ENCODE results near the gene CSHL1.
A peak's percentile ranks its signal among the peaks of the same experiment; 100 is the strongest.

CSHL1 gene

DNA sequence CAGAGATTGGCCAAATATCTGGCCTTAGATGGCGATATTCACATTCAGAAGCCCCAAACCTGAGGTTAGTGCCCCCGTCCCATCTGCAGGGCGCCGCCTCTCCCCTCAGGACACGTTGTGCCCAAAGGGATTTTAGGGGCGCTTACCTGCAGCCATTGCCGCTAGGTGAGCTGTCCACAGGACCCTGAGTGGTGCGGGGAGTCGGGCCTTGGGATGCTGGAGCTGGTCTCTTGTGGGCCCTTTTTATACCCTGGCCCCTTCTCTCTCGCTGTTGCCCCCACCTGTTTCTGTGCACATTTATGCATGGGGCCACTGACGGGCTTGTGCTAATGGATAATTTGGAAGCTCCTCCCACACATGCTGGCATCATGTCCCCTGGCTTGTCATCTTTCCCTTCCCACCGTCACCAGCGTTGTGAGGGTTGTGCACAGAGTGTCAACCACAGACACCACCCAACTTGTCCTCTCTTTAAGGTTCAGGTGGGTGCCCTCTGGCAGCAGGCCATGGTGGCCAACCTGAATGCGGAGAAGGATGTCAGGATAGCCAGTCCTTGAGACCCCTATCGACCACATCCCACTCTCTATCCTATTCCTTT, at the start of gene CSHL1:
Gene CSHL1 (minus strand): TSS at position 218 of the 595 bp plus-strand sequence. CDS start 62 bp downstream, at position 156.
- DNase-seq (ENCODE audit: low spot score): no peak

DNA sequence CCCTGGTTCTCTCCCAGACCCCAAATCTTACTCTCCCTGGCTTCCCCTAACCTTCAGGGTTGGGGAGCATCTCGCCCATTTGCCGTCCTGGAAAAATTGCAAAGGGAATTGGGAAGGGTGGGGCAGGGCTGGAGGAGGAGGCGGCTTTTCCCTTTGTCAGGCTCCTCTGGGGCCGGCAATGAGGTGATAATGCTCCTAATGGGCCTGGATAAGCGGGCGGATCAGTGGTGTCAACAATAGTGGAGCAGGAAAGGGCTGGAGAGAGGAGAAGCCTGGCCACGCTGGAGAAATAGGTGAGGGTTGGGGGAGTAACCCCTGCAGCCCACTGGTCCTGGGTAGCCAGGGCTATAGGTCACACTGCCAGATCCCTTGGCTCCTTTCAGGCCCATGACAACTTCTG, 49.4 kb upstream of the CSHL1 start:
- DNase-seq (ENCODE audit: low spot score): no peak

DNA sequence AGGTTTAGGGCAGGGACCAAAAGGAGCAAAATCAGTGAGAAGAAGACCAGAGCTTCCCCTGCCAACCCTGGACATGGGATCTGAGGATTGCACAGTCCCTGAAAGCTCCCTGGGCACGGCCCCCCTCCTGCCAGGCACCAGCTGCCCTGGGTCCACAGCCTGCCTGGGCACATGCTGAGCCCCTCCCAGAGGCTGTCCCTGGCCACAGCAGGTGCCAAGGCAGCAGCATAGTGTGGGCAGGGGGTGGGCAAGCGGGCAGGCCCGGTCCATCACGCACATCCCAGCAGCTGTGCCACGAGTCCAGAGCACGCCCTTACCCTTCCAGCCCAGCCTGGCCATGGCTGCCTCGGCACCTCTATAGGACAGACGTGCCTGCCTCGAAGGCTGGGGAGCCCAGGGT, 48.9 kb upstream of the CSHL1 start:
- DNase-seq (ENCODE audit: low spot score): no peak

DNA sequence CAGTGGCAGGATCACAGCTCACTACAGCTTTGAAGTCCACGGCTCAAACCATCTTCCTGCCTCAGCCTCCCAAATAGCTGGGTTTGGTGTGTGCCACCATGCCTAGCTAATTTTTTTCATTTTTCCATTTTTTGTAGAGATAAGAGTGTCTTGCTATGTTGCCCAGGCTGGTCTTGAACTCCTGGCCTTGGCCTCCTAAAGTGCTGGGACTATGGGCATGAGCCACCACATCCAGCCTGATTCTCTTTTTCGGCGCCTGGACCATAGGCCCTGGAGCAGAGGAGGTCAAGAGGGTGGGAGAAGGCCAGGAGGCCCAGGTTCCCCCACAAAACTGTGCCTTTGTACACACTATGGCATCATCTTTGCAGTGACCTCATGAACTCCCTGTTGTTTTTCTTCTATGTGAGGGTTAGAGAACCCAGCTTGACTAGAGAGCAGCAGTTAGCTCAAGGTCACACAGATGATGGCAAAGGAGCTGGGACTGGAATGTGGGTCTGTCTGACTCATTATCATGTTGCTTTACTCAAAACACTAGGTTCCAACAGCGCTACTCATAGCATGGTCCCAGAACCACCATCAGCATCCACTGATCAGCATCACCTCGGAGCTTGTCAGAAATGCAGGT, 45.4 kb upstream of the CSHL1 start:
- peak; percentile 24 for DNase-seq (ENCODE audit: low spot score)

DNA sequence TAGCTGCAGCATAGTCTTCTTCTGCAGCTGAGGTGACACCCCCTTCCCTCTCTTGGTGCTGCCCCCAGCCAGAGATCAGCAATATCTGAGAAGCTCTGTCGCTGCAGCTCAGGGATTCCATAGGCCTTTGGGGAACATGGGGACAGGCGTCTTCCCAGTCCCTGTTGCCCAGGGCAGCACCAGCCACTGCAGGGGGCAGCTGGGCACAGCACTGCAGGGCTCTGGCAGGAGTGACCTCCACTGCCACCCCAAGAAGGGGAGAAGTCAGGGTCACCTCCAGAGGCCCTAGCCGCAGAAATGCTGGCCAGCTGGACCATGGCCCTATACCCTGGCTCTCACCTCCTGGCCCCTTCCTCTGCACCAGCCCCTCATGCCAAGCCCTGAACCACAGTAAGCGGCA, 44.7 kb upstream of the CSHL1 start:
- DNase-seq (ENCODE audit: low spot score): no peak

DNA sequence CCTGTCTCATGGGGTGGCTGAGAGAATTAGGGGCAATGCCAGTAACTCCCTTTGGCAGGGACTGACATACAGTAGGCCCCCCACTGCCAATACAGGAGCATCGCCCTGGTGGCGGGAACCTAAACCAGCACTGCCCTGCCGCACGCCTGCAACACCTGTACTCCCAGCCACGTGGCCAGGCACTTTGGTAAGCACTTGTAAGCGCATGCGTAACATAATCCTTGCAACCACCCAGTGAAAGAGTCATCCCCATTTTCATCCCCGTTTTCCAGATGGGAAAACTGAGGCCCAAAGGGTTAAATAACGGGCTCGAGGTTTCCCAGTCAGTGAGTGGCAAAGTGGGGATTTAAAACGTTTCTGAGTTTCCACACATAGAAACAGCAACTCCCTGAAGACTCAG, 44.2 kb upstream of the CSHL1 start:
- DNase-seq (ENCODE audit: low spot score): no peak

DNA sequence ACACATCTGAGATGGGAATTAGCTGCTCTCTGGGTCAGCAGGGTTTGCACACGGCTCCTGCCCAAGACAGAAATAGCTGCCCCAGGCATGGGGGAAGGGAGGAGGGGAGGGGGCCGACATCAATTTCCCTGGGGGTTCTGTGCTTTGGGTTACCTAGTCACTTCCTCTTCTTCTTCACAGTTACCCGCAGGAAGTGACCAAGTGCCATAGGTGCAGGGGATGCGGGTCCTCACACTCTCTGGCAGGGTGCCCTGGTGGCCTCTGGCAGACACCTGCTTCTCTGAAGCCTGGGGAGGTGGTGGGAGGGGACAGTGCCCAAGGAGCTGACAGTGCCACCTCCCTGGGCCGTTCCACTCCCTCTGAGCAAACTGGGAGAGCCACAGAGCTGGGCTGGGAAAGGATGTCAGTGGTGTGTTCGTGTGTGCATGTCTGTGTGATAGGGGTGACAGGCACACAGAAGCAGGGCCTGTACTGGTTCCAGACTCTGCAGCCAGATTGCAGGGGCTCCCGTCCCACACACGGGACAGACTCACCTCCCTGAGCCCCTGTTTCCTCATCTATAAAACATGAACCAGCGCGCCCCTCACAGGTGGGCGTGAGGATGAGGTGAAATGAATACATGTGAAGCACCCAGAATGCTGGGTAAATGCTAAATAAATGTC, 43.5 kb upstream of the CSHL1 start:
- DNase-seq (ENCODE audit: low spot score): no peak

DNA sequence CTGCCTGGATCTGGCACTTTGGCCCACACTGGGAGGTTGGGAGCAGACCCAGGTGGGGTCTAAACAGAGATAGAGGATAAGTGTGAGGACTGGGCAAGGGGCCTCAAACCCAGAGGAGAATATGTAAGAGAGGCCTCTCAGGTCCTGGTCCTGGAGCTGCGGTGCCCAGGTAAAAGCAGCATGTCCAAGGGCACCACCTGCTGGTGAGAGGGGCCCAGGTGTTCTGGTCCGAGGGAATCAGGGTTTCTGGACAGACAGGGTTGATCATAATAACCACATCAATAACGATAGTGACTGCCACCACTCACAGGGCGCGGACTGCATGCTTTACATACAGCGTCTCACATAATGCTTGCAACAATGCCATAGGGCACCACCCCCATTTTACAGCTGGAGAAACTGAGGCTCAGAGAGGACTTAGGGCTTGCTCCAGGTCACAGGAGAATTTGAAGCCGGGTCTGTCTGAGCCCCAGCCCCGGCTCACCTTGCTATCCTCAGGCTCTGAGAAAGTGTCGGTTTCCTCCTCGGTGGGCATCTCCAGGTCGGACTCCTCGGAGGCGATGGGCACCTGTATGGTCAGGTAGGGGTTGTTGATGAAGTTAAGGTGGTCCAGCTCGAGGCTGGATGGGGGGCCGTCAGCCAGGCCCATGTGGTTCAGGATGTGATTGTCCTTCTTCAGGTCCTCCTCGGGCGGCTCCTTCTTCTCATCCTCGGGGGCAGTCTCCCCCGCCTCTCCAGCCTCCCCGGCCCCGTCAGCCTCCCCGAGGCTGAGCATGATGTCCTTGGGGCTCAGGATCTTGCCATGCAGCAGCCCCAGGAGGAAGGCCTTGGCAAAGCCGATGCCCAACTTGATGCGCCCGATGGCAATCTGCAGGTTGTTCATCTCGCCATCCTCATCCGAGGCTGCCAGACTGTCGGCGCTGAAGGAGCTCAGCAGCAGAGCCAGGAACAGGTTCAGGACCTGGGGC, 40.2 kb upstream of the CSHL1 start:
- no peak for DNase-seq (ENCODE audit: low spot score)

DNA sequence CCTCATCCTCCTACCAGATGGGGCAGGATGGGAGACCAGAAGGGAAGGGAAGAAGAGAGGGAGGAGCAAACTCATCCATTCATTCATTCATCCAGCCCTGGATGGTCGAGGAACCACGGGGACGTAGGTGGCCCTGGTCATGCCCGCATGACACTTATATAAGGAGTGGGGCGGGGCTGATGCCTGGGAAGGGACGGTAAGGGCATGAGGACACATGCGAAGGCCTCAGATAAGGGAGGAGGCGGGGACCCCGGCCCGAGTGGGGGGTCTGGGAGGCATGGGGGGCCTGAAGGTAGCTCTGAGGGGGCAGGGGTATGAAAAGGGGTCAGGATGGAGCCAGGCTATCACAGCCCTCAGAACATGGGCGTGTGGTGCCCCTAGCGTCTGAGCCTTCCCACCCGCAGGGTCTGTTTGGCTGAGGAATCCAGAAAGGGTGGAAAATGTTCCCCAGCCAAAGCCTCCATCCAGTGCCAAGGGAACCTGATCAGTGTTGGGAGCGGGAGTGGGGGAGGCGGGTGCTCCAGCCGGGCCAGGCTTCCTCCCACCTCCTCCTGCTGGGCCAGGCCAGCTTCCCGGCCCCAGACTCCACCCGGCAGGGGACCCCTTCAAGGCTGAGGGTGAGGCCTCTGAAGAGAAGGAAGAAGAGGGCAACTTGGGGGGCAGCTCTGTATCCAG, 38.7 kb upstream of the CSHL1 start:
- no peak for DNase-seq (ENCODE audit: low spot score)

DNA sequence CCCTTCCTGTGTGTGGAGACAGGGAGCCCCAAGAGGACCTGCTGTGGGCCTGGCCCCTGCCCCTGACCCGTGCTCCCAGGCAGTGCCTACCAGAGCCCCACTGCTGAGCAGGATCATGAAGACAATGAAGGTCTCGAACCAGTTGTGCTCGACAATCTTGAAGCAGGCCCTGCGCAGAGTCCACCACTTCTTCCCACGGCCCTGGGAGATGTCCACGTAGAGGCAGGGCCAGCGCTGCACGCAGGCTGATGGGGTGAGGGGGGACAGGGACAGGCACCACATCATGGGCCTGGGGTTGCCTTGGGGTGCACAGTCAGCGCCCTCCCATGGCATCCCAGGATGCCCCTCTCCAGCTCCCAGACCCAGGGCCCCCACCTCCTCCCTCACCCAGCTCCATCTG, 37.5 kb upstream of the CSHL1 start:
- DNase-seq (ENCODE audit: low spot score): no peak

DNA sequence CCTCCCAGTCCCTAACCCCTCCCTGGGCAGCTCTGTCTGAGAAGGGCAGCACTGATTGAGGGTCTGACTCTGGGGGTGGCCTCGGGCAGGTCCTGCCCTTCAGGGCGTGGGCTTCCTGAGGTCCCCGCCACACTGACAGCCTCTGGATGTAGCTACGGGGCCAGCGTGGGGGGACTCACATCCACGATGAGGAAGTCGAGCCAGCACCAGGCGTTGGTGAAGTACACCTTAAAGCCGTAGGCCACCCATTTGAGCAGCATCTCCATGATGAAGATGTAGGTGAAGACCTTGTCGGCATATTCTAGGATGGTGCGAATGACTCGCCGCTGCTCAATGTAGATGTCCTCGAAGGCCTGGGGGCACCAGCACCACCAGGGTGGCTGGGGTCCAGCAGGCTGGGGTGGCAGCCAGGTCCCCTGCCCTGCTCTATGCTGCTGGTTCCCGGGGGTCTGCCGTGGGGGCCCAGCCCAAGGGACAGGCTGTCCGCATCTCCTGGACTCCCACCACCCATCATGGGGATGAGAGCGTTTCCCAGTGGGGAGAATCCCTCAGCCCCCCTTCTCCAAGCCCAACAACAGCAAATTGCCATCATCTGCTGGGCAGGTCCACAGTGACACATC, 36.8 kb upstream of the CSHL1 start:
- DNase-seq (ENCODE audit: low spot score): no peak

DNA sequence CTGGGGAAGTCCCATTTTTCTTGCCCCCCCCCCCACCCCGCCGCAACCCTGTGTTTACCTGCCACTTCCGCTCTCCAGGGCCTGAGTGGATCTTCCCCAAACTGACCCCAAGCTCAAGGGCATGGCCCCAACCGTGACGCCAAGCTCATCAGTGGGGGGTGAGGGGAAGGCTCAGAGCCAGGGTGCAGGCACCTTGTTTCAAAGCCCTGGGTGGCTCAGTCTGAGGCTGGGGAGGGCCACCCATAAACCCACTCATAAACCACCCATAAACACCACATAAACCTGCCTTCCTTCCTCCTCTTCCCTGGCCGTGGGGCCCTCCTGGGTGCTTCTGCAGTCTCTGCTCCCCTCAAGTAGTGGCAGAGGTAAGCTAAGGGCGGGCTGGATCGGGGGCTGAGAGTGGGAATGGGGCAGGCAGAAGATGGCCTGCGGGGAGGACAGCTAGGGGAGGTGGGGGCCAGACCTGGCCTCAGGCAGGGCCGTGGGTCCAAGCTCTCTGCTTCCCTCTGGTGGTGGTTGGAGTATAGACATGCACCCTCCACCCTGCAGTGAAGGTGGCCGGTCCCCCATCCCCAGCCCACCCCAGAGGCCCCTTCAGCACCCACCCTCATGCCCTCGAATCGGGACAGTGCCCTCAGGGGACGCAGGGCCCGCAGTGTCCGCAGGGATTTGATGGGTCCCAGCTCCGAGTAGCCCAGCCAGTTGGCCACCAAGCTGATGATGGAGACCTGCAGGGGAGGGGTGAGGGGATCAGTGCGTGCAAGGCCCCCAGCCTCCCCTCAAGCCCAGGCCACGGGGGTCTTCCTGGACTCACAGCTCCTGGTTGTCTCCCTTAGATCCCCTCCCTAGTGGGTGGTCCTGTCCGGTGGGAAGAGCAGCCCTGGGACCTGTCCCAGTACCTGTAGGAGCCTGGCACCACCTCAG, 35.6 kb upstream of the CSHL1 start:
- DNase-seq (ENCODE audit: low spot score): no peak

DNA sequence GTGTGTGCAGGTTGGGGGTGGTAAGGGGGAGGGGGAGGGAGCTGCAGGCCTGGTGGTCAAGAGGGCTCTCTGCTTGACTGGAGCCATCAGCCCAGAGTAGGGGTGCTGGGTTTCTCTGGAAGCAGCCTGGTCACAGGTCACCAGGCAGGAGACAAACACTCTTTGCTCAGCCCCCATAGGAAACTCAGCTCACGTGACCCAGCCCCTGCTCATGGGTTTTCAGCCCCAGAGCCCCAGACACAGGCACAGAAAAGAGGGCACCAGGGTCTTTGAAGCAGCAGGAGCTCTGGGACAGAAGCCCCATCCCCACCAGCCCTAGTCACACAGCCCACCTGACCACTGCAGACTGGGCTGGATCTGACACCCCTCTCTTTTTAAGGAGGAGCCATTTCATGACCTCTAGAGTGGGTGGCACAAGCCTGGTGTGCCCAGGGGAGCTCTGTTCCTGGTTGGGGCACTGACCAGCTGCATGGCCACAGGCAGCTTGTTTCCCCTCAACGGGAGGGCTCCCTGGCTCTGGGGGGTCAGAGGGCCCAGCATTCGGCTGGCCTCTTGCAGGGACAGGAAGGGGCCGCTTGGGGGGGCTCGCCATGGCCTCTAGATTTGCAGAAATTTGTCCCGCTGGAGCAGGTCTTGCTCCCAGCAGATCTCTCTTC, 34.9 kb upstream of the CSHL1 start:
- DNase-seq (ENCODE audit: low spot score): no peak

DNA sequence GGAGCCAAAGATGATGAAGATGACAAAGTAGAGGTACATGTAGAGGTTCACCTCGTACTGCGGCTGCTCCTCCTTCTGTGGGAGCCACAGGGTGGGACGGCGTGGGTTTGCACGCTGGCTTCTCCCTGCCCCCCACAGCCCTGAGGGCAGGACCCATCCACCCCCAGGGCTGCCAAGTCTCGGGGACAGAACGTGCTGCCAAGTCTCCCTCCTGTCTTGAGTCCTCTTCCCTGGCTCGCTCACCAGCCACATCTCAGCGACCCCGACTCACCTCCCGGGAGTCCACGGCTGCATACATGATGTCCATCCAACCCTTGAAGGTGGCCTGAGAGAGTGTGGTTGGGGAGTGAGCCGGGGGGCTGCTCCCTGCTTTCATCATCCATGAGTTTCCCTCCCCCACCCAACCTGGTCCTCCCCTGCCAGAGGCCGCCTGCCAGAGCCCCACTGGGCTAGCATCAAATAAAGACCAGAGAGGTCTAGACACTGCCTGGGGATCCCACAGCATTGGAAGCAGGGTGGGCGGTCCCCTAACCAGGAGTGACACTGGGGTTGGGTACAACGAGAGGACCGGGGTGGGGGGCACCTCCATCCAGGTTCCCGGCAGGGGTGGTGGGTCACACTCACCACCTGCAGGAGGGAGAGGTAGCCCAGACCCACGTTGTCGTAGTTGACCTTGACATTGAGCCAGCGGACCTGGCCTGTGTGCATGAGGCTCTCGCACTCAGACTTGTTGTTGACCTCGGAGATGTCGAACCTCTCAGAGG, 33.9 kb upstream of the CSHL1 start:
- no peak for DNase-seq (ENCODE audit: low spot score)

DNA sequence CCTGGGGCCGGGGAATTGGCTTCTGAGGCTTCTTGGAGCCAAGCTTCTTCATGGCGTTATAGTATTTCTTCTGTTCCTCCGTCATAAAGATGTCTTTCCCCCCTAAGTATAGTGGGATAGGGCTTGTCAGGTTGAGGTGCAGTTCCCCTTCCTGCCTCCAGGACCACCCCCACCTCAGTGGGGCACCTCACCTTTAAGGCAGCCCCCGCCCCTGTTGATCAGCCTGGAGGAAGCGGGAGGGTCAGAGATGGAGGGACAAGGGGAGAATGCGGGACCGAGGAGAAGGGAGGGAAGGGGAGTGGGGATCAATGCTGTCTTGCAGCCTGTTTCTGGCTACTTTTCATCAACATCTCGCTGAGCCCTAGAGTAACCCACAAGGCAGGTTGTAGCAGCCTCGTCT, 32.7 kb upstream of the CSHL1 start:
- DNase-seq (ENCODE audit: low spot score): no peak

DNA sequence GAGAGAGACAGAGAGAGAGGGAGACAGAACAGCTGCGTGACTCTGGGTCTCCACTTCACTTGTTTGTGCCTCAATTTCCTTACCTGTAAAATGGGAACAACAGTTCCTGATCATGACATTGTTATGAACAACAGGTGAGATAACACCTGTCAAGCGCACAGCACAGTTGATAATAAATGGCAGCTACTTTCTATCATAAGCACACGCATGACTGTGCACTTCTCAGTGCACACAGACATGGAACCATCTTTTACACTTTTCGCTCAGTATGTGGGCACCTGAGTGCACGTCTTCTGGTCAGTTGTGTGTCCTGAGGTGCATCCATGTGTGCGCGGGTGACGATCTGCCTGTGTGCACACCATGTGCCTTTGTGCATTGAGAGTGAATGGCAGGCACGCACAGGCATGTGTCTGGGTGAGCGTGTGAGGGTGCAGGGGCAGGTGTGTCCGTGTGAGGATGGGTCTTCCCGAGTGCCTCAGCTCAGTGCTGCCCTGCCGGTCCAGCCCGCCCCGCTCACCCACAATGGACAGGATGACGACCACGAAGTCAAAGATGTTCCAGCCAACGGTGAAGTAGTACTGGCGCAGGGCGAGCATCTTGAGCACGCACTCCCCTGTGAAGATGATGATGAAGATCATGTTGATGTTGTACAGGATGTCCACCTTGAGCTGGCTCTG, 31.4 kb upstream of the CSHL1 start:
- DNase-seq (ENCODE audit: low spot score): no peak

DNA sequence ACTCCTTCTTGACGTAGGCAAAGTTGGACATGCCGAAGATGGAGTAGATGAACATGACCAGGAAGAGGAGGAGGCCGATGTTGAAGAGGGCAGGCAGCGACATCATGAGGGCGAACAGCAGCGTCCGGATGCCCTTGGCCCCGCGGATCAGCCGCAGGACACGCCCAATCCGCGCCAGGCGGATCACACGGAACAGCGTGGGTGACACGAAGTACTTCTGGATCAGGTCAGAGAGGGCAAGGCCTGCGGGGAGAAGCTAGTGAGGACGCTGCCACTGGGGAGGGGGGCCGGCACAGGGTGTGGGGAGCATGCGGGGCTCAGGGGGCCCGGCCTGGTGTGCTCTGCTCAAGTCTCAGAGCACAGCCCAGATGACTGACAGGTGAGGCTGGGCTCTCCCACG, 30.7 kb upstream of the CSHL1 start:
- no peak for DNase-seq (ENCODE audit: low spot score)

DNA sequence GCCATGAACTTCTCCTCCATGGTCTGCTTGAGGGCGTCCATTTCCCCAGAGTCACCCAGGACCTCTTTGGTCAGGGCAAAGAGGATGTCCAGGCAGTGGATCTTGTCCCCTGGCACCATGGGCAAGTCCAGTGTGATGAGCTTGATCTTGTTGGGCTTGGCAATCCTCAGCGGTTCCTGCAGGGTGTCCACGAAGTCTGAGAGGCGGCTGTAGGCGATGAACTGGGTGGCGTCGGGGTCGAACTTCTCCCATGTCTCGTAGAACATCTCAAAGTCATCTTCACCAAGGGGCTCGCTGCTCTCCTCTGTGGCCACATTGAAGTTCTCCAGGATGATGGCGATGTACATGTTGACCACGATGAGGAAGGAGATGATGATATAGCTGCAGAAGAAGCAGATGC, 30.1 kb upstream of the CSHL1 start:
- DNase-seq (ENCODE audit: low spot score): no peak

DNA sequence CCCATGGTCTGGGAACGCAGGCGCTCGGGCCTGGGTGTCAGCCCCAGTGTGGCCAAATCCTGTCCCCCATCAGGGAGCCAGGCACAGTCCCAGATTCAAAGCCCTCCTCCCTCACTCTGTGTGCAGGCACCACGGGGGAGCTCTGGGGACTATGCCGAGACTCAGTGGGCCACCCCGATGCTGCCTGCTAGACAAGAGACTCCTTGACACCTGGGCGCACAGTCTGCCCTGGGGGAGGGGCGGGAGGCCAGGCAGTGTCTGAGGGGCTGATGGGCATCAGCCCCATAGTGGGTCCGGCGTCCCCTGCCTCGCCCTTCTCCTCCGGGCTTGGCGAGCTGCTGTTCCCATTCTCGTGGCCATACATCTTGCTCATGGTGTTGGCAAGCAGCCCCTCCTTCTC, 29.5 kb upstream of the CSHL1 start:
- DNase-seq (ENCODE audit: low spot score): no peak

Measured in RKO (cell line).